HepG2 (cell line): Measurements from ENCODE around the gene ACRBP. TPM values are rescaled to one million over a fixed set of nuclear protein-coding genes. Genes with fewer than 3 reads are reported as not detected.

ENCODE experiments used
- AKAP8 ChIP-seq: sonication (generic); formaldehyde crosslinking; IDR thresholded peaks from 2 replicates; pipeline ENCODE4 v1.5.1; 2020; ENCODE audit warnings: mild to moderate bottlenecking, missing genetic modification reagents
- HDAC6 ChIP-seq: fragments of 200-600 bp; sonication (generic); IDR thresholded peaks from 2 replicates; pipeline ENCODE4 v1.7.0; 2017; ENCODE audit warnings: mild to moderate bottlenecking, antibody characterized with exemption, low read length, low read depth
- MXI1 ChIP-seq: IDR thresholded peaks from 3 replicates; pipeline ENCODE4 v1.6.1; 2012; ENCODE audit warnings: low read depth, low read length, inconsistent platforms, borderline replicate concordance
- NFYB ChIP-seq: sonication (generic); formaldehyde crosslinking; IDR thresholded peaks from 2 replicates; pipeline ENCODE4 v1.4.0; 2020; ENCODE audit warnings: missing genetic modification reagents
- NKX3-1 ChIP-seq: sonication (generic); formaldehyde crosslinking; IDR thresholded peaks from 2 replicates; pipeline ENCODE4 v1.5.0; 2020; ENCODE audit warnings: missing genetic modification reagents
- NONO ChIP-seq, 2 experiments: fragments of 450-650 bp in 1 of 2; sonication (generic) in 1 of 2; formaldehyde crosslinking in 1 of 2; IDR thresholded peaks in 1 of 2; conservative IDR thresholded peaks in 1 of 2; 2 replicates each; pipeline versions ENCODE4 v1.6.1 to v1.8.0; 2017 to 2022; ENCODE audit warnings: mild to moderate bottlenecking in 1 of 2, missing genetic modification reagents in 1 of 2, moderate library complexity in 1 of 2
- PAF1 ChIP-seq: IDR thresholded peaks from 2 replicates; pipeline ENCODE4 v1.6.1; 2016; ENCODE audit warnings: missing genetic modification reagents, missing compliant biosample characterization
- RAD51 ChIP-seq: fragments of 450-650 bp; IDR thresholded peaks from 2 replicates; pipeline ENCODE4 v1.6.1; 2016; ENCODE audit warnings: borderline replicate concordance
- TFDP1 ChIP-seq: IDR thresholded peaks from 2 replicates; pipeline ENCODE4 v1.6.1; 2016; ENCODE audit warnings: missing compliant biosample characterization, missing genetic modification reagents, borderline replicate concordance
- XBP1 ChIP-seq: sonication (generic); formaldehyde crosslinking; IDR thresholded peaks from 2 replicates; pipeline ENCODE4 v1.5.0; 2020; ENCODE audit warnings: missing genetic modification reagents
- ZBTB1 ChIP-seq: sonication (generic); formaldehyde crosslinking; IDR thresholded peaks from 2 replicates; pipeline ENCODE4 v1.4.0; 2020; ENCODE audit warnings: missing genetic modification reagents, borderline replicate concordance
- ZFP82 ChIP-seq: sonication (generic); formaldehyde crosslinking; IDR thresholded peaks from 2 replicates; pipeline ENCODE4 v1.5.1; 2020; ENCODE audit warnings: mild to moderate bottlenecking, missing genetic modification reagents, borderline replicate concordance
- ZNF121 ChIP-seq: sonication (generic); formaldehyde crosslinking; IDR thresholded peaks from 2 replicates; pipeline ENCODE4 v1.5.0; 2020; ENCODE audit warnings: mild to moderate bottlenecking, missing genetic modification reagents
- ZNF432 ChIP-seq: sonication (generic); formaldehyde crosslinking; IDR thresholded peaks from 2 replicates; pipeline ENCODE4 v1.5.0; 2020; ENCODE audit warnings: missing genetic modification reagents, mild to moderate bottlenecking, borderline replicate concordance
- polyA plus RNA-seq, 8 experiments: library from polyadenylated mRNA; depleted of rRNA in 3 of 8; stranded (reverse) in 7 of 8; unstranded in 1 of 8; fragments of >200 nt; fragmentation: Illumina TruSeq in 4 of 8; extraction: Trizol in 4 of 8; gene quantifications; 2 replicates each; pipeline versions ENCODE4 v1.2.1 to v1.2.3, GENCODE V29; 2011 to 2016; ENCODE audit warnings: low read depth in 4 of 8, missing spikeins in 1 of 8, mixed read lengths in 1 of 8; ENCODE audit not compliant: insufficient read depth in 1 of 8
- total RNA-seq, 5 experiments: library from RNA; depleted of rRNA; stranded (reverse); fragments of >200 nt; fragmentation: Illumina TruSeq; extraction: Trizol; gene quantifications; 2 replicates each; pipeline ENCODE4 v1.2.3, GENCODE V29; 2016; ENCODE audit warnings: low read depth in 1 of 5
- TF ChIP-seq, protein P1 (sequence below): sonication (generic); formaldehyde crosslinking; IDR thresholded peaks from 2 replicates; pipeline ENCODE4 v1.4.0; 2020; ENCODE audit warnings: missing genetic modification reagents
- TF ChIP-seq, protein P2 (sequence below): sonication (generic); formaldehyde crosslinking; IDR thresholded peaks from 2 replicates; pipeline ENCODE4 v1.5.0; 2020; ENCODE audit warnings: missing genetic modification reagents

Gene ACRBP
- total and polyA plus RNA-seq, 2 of the 13 experiments (the other 11 are each of a cell fraction or from before 2014, with no cell fraction given) = 0.46 TPM; not detected in 1

DNA sequence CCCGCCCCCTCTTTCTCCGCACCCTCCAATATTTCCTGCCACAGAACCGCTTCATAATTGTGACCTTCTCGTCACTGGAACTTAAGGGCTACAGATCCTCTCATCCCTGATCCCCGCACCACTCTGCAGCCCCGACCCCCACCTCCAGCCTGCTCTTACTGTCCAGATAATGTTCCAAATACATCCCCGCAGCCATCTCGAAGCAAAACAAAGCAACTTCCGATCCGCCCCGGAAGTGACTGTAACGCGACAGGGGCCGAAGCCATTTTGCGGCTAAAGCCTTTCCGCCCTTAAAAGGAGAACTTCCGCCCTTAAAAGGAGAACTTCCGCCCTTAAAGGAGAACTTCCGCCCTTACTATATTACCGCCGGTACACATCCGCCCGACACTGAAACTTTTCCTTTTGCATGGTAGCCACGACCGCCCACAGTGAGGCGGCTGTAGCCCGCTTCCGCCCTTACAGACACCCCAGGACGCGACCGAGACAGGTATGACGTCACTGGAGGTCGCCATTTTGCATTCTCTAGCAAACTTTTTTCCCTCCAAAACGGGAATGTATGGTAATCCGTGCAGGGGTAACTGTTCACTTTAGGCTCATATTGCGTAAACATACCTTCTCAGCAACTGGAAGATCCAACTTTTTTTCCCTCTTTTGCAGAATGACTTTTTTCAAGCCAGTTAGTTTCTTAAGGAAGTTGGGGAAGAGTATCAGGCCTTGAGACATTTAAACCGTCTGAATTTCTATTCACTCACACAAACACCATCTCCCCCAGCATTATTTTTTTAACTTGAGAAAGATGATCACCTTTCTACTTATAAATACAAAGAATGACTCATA lies 15.9 kb upstream of the ACRBP start, which contains the start of gene ING4 (continued):
- TF ChIP-seq, protein P1, sequence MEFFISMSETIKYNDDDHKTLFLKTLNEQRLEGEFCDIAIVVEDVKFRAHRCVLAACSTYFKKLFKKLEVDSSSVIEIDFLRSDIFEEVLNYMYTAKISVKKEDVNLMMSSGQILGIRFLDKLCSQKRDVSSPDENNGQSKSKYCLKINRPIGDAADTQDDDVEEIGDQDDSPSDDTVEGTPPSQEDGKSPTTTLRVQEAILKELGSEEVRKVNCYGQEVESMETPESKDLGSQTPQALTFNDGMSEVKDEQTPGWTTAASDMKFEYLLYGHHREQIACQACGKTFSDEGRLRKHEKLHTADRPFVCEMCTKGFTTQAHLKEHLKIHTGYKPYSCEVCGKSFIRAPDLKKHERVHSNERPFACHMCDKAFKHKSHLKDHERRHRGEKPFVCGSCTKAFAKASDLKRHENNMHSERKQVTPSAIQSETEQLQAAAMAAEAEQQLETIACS (CRISPR knock-in tag) = no peak
- TF ChIP-seq ZNF121 (CRISPR knock-in tag) (no peak), ZNF432 (CRISPR knock-in tag) (no peak), NKX3-1 (CRISPR knock-in tag) (no peak), ZBTB1 (CRISPR knock-in tag) (no peak), HDAC6 (no peak), TFDP1 (CRISPR knock-in tag) (peak; percentile 96), ZFP82 (CRISPR knock-in tag) (no peak), PAF1 (CRISPR knock-in tag) (no peak), AKAP8 (no peak), XBP1 (0 out of 2 replicates have a peak, but pooled peaks have one; percentile 76), MXI1 (peak; percentile 41; the same call in 1 of the 3 replicates), NFYB (peak; percentile 52), RAD51 (no peak), NONO (IDR thresholded peaks at IDR 0.05) (no peak), NONO (CRISPR knock-in tag; conservative IDR thresholded peaks at IDR 0.05) (peak; percentile 75)
- TF ChIP-seq, protein P2, sequence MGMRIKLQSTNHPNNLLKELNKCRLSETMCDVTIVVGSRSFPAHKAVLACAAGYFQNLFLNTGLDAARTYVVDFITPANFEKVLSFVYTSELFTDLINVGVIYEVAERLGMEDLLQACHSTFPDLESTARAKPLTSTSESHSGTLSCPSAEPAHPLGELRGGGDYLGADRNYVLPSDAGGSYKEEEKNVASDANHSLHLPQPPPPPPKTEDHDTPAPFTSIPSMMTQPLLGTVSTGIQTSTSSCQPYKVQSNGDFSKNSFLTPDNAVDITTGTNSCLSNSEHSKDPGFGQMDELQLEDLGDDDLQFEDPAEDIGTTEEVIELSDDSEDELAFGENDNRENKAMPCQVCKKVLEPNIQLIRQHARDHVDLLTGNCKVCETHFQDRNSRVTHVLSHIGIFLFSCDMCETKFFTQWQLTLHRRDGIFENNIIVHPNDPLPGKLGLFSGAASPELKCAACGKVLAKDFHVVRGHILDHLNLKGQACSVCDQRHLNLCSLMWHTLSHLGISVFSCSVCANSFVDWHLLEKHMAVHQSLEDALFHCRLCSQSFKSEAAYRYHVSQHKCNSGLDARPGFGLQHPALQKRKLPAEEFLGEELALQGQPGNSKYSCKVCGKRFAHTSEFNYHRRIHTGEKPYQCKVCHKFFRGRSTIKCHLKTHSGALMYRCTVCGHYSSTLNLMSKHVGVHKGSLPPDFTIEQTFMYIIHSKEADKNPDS = no peak
